GM18520 (cell line): Measurements from ENCODE around the gene ATP23.

Experiments
- ATAC-seq: cut with Tn5 transposase; IDR thresholded peaks from one replicate; pipeline ENCODE4 v1.9.1; 2021; ENCODE audit not compliant: unreplicated experiment

The ATP23 gene

GRCh38 chr12:57966536-57966935 is 25.2 kb downstream of the ATP23 start:
- no peak for ATAC-seq

GRCh38 chr12:57983146-57983857 is 41.9 kb downstream of the ATP23 start:
- ATAC-seq: no peak

- no peak for ATAC-seq
Measured at GRCh38 chr12:57983858-57984505, 42.6 kb downstream of the ATP23 start.

GRCh38 chr12:57984629-57985151 is 43.3 kb downstream of the ATP23 start:
- ATAC-seq: no peak

- no peak for ATAC-seq
Measured at GRCh38 chr12:57985685-57986084, 44.3 kb downstream of the ATP23 start.

- ATAC-seq: no peak
Measured at GRCh38 chr12:57989838-57990237, 48.5 kb downstream of the ATP23 start.

GRCh38 chr12:57990241-57990883 is 49.0 kb downstream of the ATP23 start:
- ATAC-seq: no peak

- no peak for ATAC-seq
Measured at GRCh38 chr12:57992001-57992400, 50.6 kb downstream of the ATP23 start.

GRCh38 chr12:57993030-57993429 is 51.7 kb downstream of the ATP23 start:
- no peak for ATAC-seq

GRCh38 chr12:57993834-57994233 is 52.5 kb downstream of the ATP23 start:
- no peak for ATAC-seq

GRCh38 chr12:57996520-57996919 is 55.2 kb downstream of the ATP23 start:
- ATAC-seq: no peak

- no peak for ATAC-seq
Measured at GRCh38 chr12:57998251-57998650, 56.9 kb downstream of the ATP23 start.

GRCh38 chr12:58000499-58000898 is 59.1 kb downstream of the ATP23 start:
- ATAC-seq: no peak

GRCh38 chr12:58007875-58008274 is 66.5 kb downstream of the ATP23 start:
- ATAC-seq: peak; percentile 63

GRCh38 chr12:58008634-58009033 is 67.3 kb downstream of the ATP23 start:
- ATAC-seq: no peak
